Choroid plexus epithelial cell (primary cell): ENCODE measurements around the gene GEN1.
A peak's percentile ranks its signal among the peaks of the same experiment; 100 is the strongest.

Experiments
- DNase-seq: peaks from one replicate; pipeline ENCODE4 v3.0.0-alpha.2; 2010; ENCODE audit warnings: low read depth
- H3K4me3 ChIP-seq: 2 replicates; pipeline ENCODE4 v1.5.1; 2011; ENCODE audit warnings: low read depth, mild to moderate bottlenecking, control low read depth, low read length, moderate library complexity
- TF ChIP-seq, protein P1 (sequence below): conservative IDR thresholded peaks from 2 replicates; pipeline ENCODE4 v1.5.1; 2011; ENCODE audit warnings: low read depth, mild to moderate bottlenecking, control low read depth, inconsistent platforms, low read length, moderate library complexity

GEN1 gene

DNA sequence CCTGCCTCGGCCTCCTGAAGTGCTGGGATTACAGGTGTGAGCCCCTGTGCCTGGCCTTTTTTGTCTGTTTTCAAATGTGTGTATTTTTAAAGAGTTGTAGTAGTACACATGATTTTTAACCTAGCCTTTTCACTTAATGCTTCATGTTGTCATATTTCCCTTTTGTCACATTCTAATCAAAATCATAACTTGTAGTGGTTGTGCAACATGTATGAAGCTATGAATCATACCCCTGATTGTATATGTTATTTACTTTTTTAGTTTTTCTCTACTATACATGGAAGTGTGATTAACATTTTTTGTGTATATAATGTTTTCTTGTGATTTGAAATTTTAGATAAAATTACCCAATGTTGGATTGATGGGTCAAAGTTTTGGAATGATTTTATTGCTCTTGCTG lies 8.5 kb downstream of the GEN1 start:
- DNase-seq = no peak

DNA sequence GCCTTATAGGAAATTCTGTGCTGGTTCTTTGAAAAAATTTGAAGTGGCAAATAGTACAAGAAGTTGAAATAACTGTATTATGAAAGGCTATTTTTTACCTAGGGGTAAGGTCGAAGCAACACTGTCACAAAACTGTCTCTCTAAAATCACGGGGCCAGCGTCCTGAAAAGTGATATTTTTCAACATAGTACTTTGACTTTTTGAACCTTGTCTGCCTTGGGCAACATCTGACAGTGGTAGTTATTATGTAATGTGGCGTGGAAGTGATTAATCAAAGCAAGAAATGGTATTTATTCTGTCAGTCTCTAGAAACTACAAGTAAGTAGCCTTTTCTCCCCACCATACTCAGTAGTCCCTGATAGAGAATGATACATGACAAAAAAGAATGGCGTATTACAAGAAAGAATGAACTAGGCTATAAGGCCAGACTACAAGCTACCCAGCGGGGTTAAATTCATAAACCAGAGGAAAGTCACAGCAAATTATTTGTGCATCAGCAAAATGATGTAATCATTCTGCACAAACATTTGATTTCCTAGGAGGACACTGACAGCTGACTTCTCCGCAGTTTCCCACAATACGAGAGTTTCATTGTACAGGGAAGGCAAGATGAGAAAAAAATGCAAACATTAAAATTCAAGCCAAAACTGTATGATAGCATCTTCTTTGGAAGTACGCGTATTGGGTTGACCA lies 9.8 kb downstream of the GEN1 start:
- no peak for DNase-seq
- H3K4me3 ChIP-seq = no peak overlapping the region
- TF ChIP-seq, protein P1, sequence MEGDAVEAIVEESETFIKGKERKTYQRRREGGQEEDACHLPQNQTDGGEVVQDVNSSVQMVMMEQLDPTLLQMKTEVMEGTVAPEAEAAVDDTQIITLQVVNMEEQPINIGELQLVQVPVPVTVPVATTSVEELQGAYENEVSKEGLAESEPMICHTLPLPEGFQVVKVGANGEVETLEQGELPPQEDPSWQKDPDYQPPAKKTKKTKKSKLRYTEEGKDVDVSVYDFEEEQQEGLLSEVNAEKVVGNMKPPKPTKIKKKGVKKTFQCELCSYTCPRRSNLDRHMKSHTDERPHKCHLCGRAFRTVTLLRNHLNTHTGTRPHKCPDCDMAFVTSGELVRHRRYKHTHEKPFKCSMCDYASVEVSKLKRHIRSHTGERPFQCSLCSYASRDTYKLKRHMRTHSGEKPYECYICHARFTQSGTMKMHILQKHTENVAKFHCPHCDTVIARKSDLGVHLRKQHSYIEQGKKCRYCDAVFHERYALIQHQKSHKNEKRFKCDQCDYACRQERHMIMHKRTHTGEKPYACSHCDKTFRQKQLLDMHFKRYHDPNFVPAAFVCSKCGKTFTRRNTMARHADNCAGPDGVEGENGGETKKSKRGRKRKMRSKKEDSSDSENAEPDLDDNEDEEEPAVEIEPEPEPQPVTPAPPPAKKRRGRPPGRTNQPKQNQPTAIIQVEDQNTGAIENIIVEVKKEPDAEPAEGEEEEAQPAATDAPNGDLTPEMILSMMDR = no peak

More for the DNA sequence above, 8.5 kb downstream of the GEN1 start:
- H3K4me3 ChIP-seq = no peak overlapping the region
- TF ChIP-seq, protein P1 = no peak

DNA sequence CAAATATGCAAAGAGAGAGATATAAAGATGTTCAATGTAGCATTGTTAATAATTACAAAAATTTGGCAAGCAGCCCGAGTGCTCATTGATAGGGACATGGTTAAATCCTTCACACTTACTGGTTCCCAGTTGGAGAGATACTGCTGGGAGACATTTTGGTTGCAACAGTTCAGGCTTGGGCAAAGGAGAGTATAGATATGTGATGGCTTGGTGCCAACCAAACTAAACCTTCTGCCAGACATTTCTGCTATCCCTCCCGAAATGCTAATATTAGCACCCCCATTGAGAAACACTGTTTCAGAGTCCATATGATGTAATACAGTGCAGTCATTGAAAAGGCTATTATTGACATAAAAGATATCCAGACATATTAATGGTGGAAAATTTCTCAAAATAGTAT lies 11.5 kb downstream of the GEN1 start:
- peak; percentile 53 for DNase-seq
- TF ChIP-seq, protein P1 = no peak
- H3K4me3 ChIP-seq = no peak overlapping the region

- no peak overlapping the region for H3K4me3 ChIP-seq
- no peak for DNase-seq
- TF ChIP-seq, protein P1 = no peak
Measured at GRCh38 chr2:17768894-17769293, 15.0 kb downstream of the GEN1 start.

- TF ChIP-seq, protein P1 = no peak
- no peak overlapping the region for H3K4me3 ChIP-seq
- DNase-seq = no peak
Measured at GRCh38 chr2:17771956-17772355, 18.0 kb downstream of the GEN1 start.

- TF ChIP-seq, protein P1 = no peak
- no peak overlapping the region for H3K4me3 ChIP-seq
Measured at GRCh38 chr2:17772532-17772931, 18.6 kb downstream of the GEN1 start.

GRCh38 chr2:17780546-17780945 lies 26.6 kb downstream of the GEN1 start:
- DNase-seq = peak; percentile 27
- TF ChIP-seq, protein P1 = no peak

More at GRCh38 chr2:17772532-17772931, 18.6 kb downstream of the GEN1 start:
- no peak for DNase-seq

More at GRCh38 chr2:17780546-17780945, 26.6 kb downstream of the GEN1 start:
- H3K4me3 ChIP-seq = no peak overlapping the region
